WTC11 (cell line): ENCODE data around the gene GAD2. TPM values are rescaled to one million over a fixed set of nuclear protein-coding genes. Genes with fewer than 3 reads are reported as not detected.

Experiments used
- ATAC-seq: fragments of 200-7000 bp; cut with Tn5 transposase; 2 replicates; pipeline ENCODE4 v1.10.0; 2021; ENCODE audit warnings: mild to moderate bottlenecking, moderate library complexity
- CTCF ChIA-PET: fragments of 300-600 bp; sonication (Branson Sonifier 250); formaldehyde crosslinking; loops from one replicate; lab custom pipeline; 2021; ENCODE audit warnings: antibody characterized with exemption; lab: Charles Lee
- POLR2A ChIA-PET: fragments of 350-600 bp; sonication (Branson Sonifier 250); formaldehyde crosslinking; loops from one replicate; lab custom pipeline; 2021; ENCODE audit warnings: antibody characterized with exemption; lab: Charles Lee
- DNase-seq: peaks from one replicate; pipeline ENCODE4 v3.0.0; 2021; ENCODE audit warnings: low spot score
- H3K27ac Mint-ChIP-seq: 2 replicates; pipeline ENCODE4 v1.8.0; 2021; ENCODE audit warnings: mixed read lengths
- H3K27me3 Mint-ChIP-seq: 2 replicates; pipeline ENCODE4 v1.8.0; 2021; ENCODE audit warnings: low read depth, mild to moderate bottlenecking, moderate library complexity, mixed read lengths
- H3K36me3 Mint-ChIP-seq: 2 replicates; pipeline ENCODE4 v1.8.0; 2021; ENCODE audit warnings: mixed read lengths
- H3K4me1 Mint-ChIP-seq: 2 replicates; pipeline ENCODE4 v1.8.0; 2022; ENCODE audit warnings: mixed read lengths
- H3K4me3 Mint-ChIP-seq: 2 replicates; pipeline ENCODE4 v1.8.0; 2021; ENCODE audit warnings: mild to moderate bottlenecking, moderate library complexity, mixed read lengths
- H3K9me3 Mint-ChIP-seq: 2 replicates; pipeline ENCODE4 v1.8.0; 2021; ENCODE audit warnings: mixed read lengths
- ATF6 ChIP-seq: sonication (generic); formaldehyde crosslinking; IDR thresholded peaks from 2 replicates; pipeline ENCODE4 v1.8.1; 2023; ENCODE audit warnings: mild to moderate bottlenecking, missing genetic modification reagents
- CBFB ChIP-seq: sonication (generic); formaldehyde crosslinking; IDR thresholded peaks from 2 replicates; pipeline ENCODE4 v1.8.1; 2022; ENCODE audit warnings: mild to moderate bottlenecking, low read depth, missing genetic modification reagents
- CREB1 ChIP-seq: sonication (generic); formaldehyde crosslinking; IDR thresholded peaks from 2 replicates; pipeline ENCODE4 v1.8.0; 2023; ENCODE audit warnings: mild to moderate bottlenecking, missing genetic modification reagents
- JUN ChIP-seq: sonication (generic); formaldehyde crosslinking; IDR thresholded peaks from 2 replicates; pipeline ENCODE4 v1.8.0; 2023; ENCODE audit warnings: mild to moderate bottlenecking, missing genetic modification reagents
- NFYB ChIP-seq: sonication (generic); formaldehyde crosslinking; conservative IDR thresholded peaks from 2 replicates; pipeline ENCODE4 v1.8.0; 2022; ENCODE audit warnings: low read depth, missing genetic modification reagents
- SMAD3 ChIP-seq: sonication (generic); formaldehyde crosslinking; IDR thresholded peaks from 2 replicates; pipeline ENCODE4 v1.8.0; 2022; ENCODE audit warnings: missing genetic modification reagents, mild to moderate bottlenecking, borderline replicate concordance
- TEAD1 ChIP-seq: sonication (generic); formaldehyde crosslinking; IDR thresholded peaks from 2 replicates; pipeline ENCODE4 v1.8.0; 2022; ENCODE audit warnings: mild to moderate bottlenecking, missing genetic modification reagents
- TEAD4 ChIP-seq: sonication (generic); formaldehyde crosslinking; IDR thresholded peaks from 2 replicates; pipeline ENCODE4 v1.8.0; 2022; ENCODE audit warnings: mild to moderate bottlenecking, missing genetic modification reagents
- ZNF121 ChIP-seq: sonication (generic); formaldehyde crosslinking; IDR thresholded peaks from 2 replicates; pipeline ENCODE4 v1.8.0; 2023; ENCODE audit warnings: missing genetic modification reagents
- ZNF532 ChIP-seq: fragments of 250-450 bp; sonication (Bioruptor Pico); IDR thresholded peaks from 2 replicates; pipeline ENCODE4 v1.9.0; 2021; ENCODE audit warnings: mild to moderate bottlenecking, borderline replicate concordance
- ZNF671 ChIP-seq: fragments of 250-450 bp; sonication (Bioruptor Pico); IDR thresholded peaks from 2 replicates; pipeline ENCODE4 v1.8.0; 2021; ENCODE audit warnings: mild to moderate bottlenecking
- total RNA-seq: library from RNA; stranded (reverse); gene quantifications from 3 replicates; pipeline ENCODE4 v1.2.3, GENCODE V29; 2021
- TF ChIP-seq, protein P1 (sequence below): fragments of 200-600 bp; IDR thresholded peaks from 2 replicates; pipeline ENCODE4 v1.8.0; 2022; ENCODE audit warnings: antibody characterized with exemption
- TF ChIP-seq, protein P2 (sequence below): sonication (generic); formaldehyde crosslinking; IDR thresholded peaks from 2 replicates; pipeline ENCODE4 v1.8.0; 2022; ENCODE audit warnings: missing genetic modification reagents

GAD2 gene
- total RNA-seq, 1 experiment from 2014 or later = 1.7 TPM

DNA sequence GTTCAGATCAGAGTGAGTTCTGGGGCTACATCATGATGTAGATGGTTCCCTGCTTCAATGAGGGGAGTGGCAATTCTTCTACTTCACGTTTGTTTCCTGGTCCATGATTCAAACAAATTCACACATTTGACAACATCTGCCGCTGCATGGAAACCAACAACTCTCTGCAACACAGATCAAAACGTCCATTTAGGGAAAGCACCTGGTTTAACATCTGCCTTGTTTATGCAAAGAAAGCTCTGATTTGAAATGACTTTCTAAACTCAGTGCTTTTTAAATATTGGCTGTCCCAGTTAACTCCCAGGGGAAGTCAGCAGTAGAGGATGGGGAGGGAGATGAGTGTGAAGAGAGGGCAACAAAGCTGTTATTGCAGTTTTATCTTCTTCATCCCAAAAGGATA, 93.8 kb downstream of the GAD2 start:
- no peaks in the 10 kb centered on the region for H3K9me3 Mint-ChIP-seq
- peaks cover 5% of the 10 kb centered on the region; the same call in 1 of the 2 replicates for H3K4me1 Mint-ChIP-seq
- H3K4me3 Mint-ChIP-seq = no peak overlapping the region
- DNase-seq (no peak), ATAC-seq (no peak)
- H3K27me3 Mint-ChIP-seq = no peaks in the 10 kb centered on the region; the same call in 1 of the 2 replicates
- POLR2A ChIA-PET = no interaction called here
- no peak overlapping the region for H3K27ac Mint-ChIP-seq
- no peak for TF ChIP-seq SMAD3
- TF ChIP-seq, protein P1, sequence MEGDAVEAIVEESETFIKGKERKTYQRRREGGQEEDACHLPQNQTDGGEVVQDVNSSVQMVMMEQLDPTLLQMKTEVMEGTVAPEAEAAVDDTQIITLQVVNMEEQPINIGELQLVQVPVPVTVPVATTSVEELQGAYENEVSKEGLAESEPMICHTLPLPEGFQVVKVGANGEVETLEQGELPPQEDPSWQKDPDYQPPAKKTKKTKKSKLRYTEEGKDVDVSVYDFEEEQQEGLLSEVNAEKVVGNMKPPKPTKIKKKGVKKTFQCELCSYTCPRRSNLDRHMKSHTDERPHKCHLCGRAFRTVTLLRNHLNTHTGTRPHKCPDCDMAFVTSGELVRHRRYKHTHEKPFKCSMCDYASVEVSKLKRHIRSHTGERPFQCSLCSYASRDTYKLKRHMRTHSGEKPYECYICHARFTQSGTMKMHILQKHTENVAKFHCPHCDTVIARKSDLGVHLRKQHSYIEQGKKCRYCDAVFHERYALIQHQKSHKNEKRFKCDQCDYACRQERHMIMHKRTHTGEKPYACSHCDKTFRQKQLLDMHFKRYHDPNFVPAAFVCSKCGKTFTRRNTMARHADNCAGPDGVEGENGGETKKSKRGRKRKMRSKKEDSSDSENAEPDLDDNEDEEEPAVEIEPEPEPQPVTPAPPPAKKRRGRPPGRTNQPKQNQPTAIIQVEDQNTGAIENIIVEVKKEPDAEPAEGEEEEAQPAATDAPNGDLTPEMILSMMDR = no peak
- no peak for TF ChIP-seq ZNF532
- TF ChIP-seq JUN = no peak
- no peak for TF ChIP-seq ATF6 (CRISPR knock-in tag)
- TF ChIP-seq CBFB (CRISPR knock-in tag) = no peak
- TF ChIP-seq ZNF121 (CRISPR knock-in tag) = no peak
- TF ChIP-seq, protein P2, sequence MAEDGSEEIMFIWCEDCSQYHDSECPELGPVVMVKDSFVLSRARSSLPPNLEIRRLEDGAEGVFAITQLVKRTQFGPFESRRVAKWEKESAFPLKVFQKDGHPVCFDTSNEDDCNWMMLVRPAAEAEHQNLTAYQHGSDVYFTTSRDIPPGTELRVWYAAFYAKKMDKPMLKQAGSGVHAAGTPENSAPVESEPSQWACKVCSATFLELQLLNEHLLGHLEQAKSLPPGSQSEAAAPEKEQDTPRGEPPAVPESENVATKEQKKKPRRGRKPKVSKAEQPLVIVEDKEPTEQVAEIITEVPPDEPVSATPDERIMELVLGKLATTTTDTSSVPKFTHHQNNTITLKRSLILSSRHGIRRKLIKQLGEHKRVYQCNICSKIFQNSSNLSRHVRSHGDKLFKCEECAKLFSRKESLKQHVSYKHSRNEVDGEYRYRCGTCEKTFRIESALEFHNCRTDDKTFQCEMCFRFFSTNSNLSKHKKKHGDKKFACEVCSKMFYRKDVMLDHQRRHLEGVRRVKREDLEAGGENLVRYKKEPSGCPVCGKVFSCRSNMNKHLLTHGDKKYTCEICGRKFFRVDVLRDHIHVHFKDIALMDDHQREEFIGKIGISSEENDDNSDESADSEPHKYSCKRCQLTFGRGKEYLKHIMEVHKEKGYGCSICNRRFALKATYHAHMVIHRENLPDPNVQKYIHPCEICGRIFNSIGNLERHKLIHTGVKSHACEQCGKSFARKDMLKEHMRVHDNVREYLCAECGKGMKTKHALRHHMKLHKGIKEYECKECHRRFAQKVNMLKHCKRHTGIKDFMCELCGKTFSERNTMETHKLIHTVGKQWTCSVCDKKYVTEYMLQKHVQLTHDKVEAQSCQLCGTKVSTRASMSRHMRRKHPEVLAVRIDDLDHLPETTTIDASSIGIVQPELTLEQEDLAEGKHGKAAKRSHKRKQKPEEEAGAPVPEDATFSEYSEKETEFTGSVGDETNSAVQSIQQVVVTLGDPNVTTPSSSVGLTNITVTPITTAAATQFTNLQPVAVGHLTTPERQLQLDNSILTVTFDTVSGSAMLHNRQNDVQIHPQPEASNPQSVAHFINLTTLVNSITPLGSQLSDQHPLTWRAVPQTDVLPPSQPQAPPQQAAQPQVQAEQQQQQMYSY (CRISPR knock-in tag) = no peak
- TF ChIP-seq NFYB (CRISPR knock-in tag) = no peak
- TF ChIP-seq CREB1 (CRISPR knock-in tag) = no peak
- H3K36me3 Mint-ChIP-seq = no peaks in the 10 kb centered on the region
- CTCF ChIA-PET = no interaction called here

DNA sequence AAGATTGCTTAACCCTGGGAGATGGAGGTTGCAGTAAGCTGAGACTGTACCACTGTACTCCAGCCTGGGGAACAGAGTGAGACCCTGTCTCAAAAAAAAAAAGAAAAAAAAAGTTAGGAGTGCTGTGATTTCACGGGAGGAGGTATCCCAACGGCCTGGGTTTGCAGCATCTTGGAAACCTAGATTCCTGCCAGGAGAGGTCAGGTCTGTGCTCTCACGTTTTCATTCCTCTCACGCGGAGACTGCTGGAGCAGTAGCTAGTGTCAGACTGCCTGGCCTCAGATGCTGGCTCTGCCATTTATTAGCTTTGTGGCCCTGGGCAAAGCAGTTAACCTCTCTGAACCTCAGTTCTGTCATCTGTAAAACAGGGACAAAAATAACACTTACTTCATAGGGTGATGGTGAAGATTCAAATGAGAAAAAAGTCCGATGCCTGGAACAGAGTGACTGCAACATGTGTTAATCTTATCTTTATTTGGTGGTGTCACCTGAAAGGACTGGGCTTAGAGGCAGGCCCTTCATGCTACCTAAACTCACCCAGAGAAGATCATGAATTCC, 94.9 kb downstream of the GAD2 start:
- ATAC-seq (peak; percentile 95), DNase-seq (peak; percentile 31)
- no peaks in the 10 kb centered on the region; the same call in 1 of the 2 replicates for H3K27me3 Mint-ChIP-seq
- CTCF ChIA-PET = interaction anchor here (0.5 to 1.3 kb wide), 13 partner anchors 10 to 483 kb away, joined by 3 to 5 read pairs (median 3); no protein-coding TSS in a partner anchor
- H3K36me3 Mint-ChIP-seq = no peaks in the 10 kb centered on the region
- H3K4me3 Mint-ChIP-seq = no peak overlapping the region
- no peaks in the 10 kb centered on the region for H3K9me3 Mint-ChIP-seq
- no peak for TF ChIP-seq ZNF671 (CRISPR knock-in tag)
- peak; percentile 69; the same call in 1 of the 2 replicates for TF ChIP-seq TEAD1 (CRISPR knock-in tag)
- TF ChIP-seq TEAD4 (CRISPR knock-in tag) = peak; percentile 36; the same call in 1 of the 2 replicates
- POLR2A ChIA-PET = no interaction called here
- peaks cover 5% of the 10 kb centered on the region; the same call in 1 of the 2 replicates for H3K4me1 Mint-ChIP-seq
- no peak overlapping the region for H3K27ac Mint-ChIP-seq
